DND-41 (cell line): Measurements from ENCODE around the gene XPNPEP1.

Experiments used
- ATAC-seq: fragments of 200-7000 bp; cut with Tn5 transposase; 3 replicates; pipeline ENCODE4 v1.9.1; 2021; ENCODE audit warnings: low read depth; ENCODE audit not compliant: insufficient read depth
- DNase-seq: peaks from one replicate; pipeline ENCODE4 v3.0.0-alpha.2; 2020
- H2AFZ ChIP-seq: 2 replicates; pipeline ENCODE4 v1.6.0; 2012; ENCODE audit warnings: low read depth, low read length
- H3K27ac ChIP-seq: 2 replicates; pipeline ENCODE4 v1.5.1; 2012; ENCODE audit warnings: low read length, inconsistent platforms
- H3K27me3 ChIP-seq: fragments of 200-600 bp; sonication (generic); 2 replicates; pipeline ENCODE4 v1.6.0; 2012; ENCODE audit warnings: low read length, mild to moderate bottlenecking, inconsistent platforms; ENCODE audit not compliant: insufficient read depth, poor library complexity
- H3K36me3 ChIP-seq: 2 replicates; pipeline ENCODE4 v1.5.1; 2012; ENCODE audit warnings: low read length, inconsistent platforms; ENCODE audit not compliant: insufficient read depth
- H3K4me1 ChIP-seq: 2 replicates; pipeline ENCODE4 v1.5.1; 2012; ENCODE audit warnings: mild to moderate bottlenecking, low read length; ENCODE audit not compliant: insufficient read depth
- H3K4me2 ChIP-seq: 2 replicates; pipeline ENCODE4 v1.6.0; 2012; ENCODE audit warnings: mild to moderate bottlenecking, moderate library complexity, low read length, inconsistent platforms; ENCODE audit not compliant: insufficient read depth
- H3K4me3 ChIP-seq, 2 experiments: fragments of 200-600 bp in 1 of 2; shearing (Covaris generic) in 1 of 2; 2 replicates each; pipeline ENCODE4 v1.5.1; 2012 to 2016; ENCODE audit warnings: inconsistent platforms in 2 of 2, low read length in 2 of 2, mild to moderate bottlenecking in 2 of 2, low read depth in 1 of 2, moderate library complexity in 1 of 2
- H3K79me2 ChIP-seq: 2 replicates; pipeline ENCODE4 v1.6.0; 2012; ENCODE audit warnings: low read length, inconsistent platforms; ENCODE audit not compliant: insufficient read depth
- H3K9ac ChIP-seq: 2 replicates; pipeline ENCODE4 v1.6.0; 2012; ENCODE audit warnings: low read depth, mild to moderate bottlenecking, inconsistent platforms, low read length, moderate library complexity
- H3K9me3 ChIP-seq: 2 replicates; pipeline ENCODE4 v1.5.1; 2012; ENCODE audit warnings: low read length, moderate library complexity, mild to moderate bottlenecking, inconsistent platforms; ENCODE audit not compliant: insufficient read depth, severe bottlenecking
- H4K20me1 ChIP-seq: 2 replicates; pipeline ENCODE4 v1.6.0; 2012; ENCODE audit warnings: low read length; ENCODE audit not compliant: insufficient read depth
- CTCF ChIP-seq: IDR thresholded peaks from 2 replicates; pipeline ENCODE4 v1.5.1; 2012; ENCODE audit warnings: borderline replicate concordance, low read length, moderate library complexity, mild to moderate bottlenecking; ENCODE audit not compliant: poor library complexity, severe bottlenecking; ENCODE audit errors: extremely low read depth
- EZH2 ChIP-seq: IDR thresholded peaks from 3 replicates; pipeline ENCODE4 v1.6.1; 2012; ENCODE audit warnings: borderline replicate concordance, low read depth, mild to moderate bottlenecking, moderate library complexity, low read length, inconsistent platforms; ENCODE audit not compliant: severe bottlenecking

XPNPEP1 gene

GRCh38 chr10:109913306-109913892 lies 9.9 kb downstream of the XPNPEP1 start:
- H3K79me2 ChIP-seq = peaks cover 37% of the 10 kb centered on the region
- H3K27me3 ChIP-seq = no peaks in the 10 kb centered on the region
- H3K4me3 ChIP-seq = no peak overlapping the region
- H3K4me2 ChIP-seq = no peak overlapping the region
- 0 out of 2 replicates have a peak, but pooled peaks cover 3% of the 10 kb centered on the region for H4K20me1 ChIP-seq
- H2AFZ ChIP-seq = no peak overlapping the region
- ATAC-seq (no peak), DNase-seq (no peak)
- H3K36me3 ChIP-seq = peaks cover 25% of the 10 kb centered on the region
- TF ChIP-seq CTCF (no peak), EZH2 (no peak)
- H3K27ac ChIP-seq = no peak overlapping the region
- no peak overlapping the region for H3K9ac ChIP-seq
- H3K4me1 ChIP-seq = peaks cover 38% of the 10 kb centered on the region
- no peaks in the 10 kb centered on the region for H3K9me3 ChIP-seq

- Histone ChIP-seq H2AFZ (no peak overlapping the region), H3K4me2 (no peak overlapping the region), H3K27me3 (no peaks in the 10 kb centered on the region), H3K79me2 (peaks cover 31% of the 10 kb centered on the region), H3K36me3 (peaks cover 28% of the 10 kb centered on the region), H4K20me1 (0 out of 2 replicates have a peak, but pooled peaks cover 3% of the 10 kb centered on the region), H3K4me3 (no peak overlapping the region), H3K27ac (no peak overlapping the region), H3K4me1 (peaks cover 38% of the 10 kb centered on the region), H3K9me3 (no peaks in the 10 kb centered on the region), H3K9ac (no peak overlapping the region)
- DNase-seq (no peak), ATAC-seq (no peak)
- no peak for TF ChIP-seq CTCF
- TF ChIP-seq EZH2 = no peak
These were observed 10.7 kb downstream of the XPNPEP1 start for GRCh38 chr10:109912335-109913281.

GRCh38 chr10:109911903-109912302 lies 11.4 kb downstream of the XPNPEP1 start:
- Histone ChIP-seq H3K27me3 (no peaks in the 10 kb centered on the region), H4K20me1 (0 out of 2 replicates have a peak, but pooled peaks cover 3% of the 10 kb centered on the region), H3K4me3 (no peak overlapping the region), H3K79me2 (peaks cover 25% of the 10 kb centered on the region), H3K9ac (no peak overlapping the region), H3K4me2 (no peak overlapping the region), H2AFZ (no peak overlapping the region), H3K4me1 (peaks cover 36% of the 10 kb centered on the region), H3K9me3 (no peaks in the 10 kb centered on the region), H3K27ac (no peak overlapping the region), H3K36me3 (peaks cover 35% of the 10 kb centered on the region)
- no peak for ATAC-seq
- TF ChIP-seq CTCF = no peak
- DNase-seq = no peak
